Progenitor cell of endocrine pancreas (in vitro differentiated cells): ENCODE measurements around the gene SEMA6B. TPM values are rescaled to one million over a fixed set of nuclear protein-coding genes. Genes with fewer than 3 reads are reported as not detected.

Source experiments
- DNase-seq: peaks from one replicate; pipeline ENCODE4 v3.0.0; 2021; ENCODE audit warnings: low spot score; ENCODE audit not compliant: unreplicated experiment
- H3K27ac Mint-ChIP-seq: 2 replicates; pipeline ENCODE4 v1.8.0; 2021; ENCODE audit warnings: mild to moderate bottlenecking, moderate library complexity, mixed read lengths
- H3K27me3 Mint-ChIP-seq: 2 replicates; pipeline ENCODE4 v1.8.0; 2021; ENCODE audit warnings: mixed read lengths
- H3K36me3 Mint-ChIP-seq: 2 replicates; pipeline ENCODE4 v1.8.0; 2022; ENCODE audit warnings: mixed read lengths; ENCODE audit not compliant: insufficient read depth
- H3K4me1 Mint-ChIP-seq: 2 replicates; pipeline ENCODE4 v1.8.0; 2021; ENCODE audit warnings: low read depth, mixed read lengths
- H3K4me3 Mint-ChIP-seq: 2 replicates; pipeline ENCODE4 v1.8.0; 2021; ENCODE audit warnings: low read depth, mild to moderate bottlenecking, moderate library complexity, mixed read lengths
- H3K9me3 Mint-ChIP-seq: 2 replicates; pipeline ENCODE4 v1.8.0; 2021; ENCODE audit warnings: low read depth, mixed read lengths
- total RNA-seq: library from RNA; stranded (reverse); gene quantifications from 2 replicates; pipeline ENCODE4 v1.2.1, GENCODE V29; 2021
- TF ChIP-seq, protein P1 (sequence below): fragments of 200-600 bp; sonication (generic); IDR thresholded peaks from one replicate; pipeline ENCODE4 v1.5.0; 2021; ENCODE audit warnings: antibody characterized with exemption, mild to moderate bottlenecking; ENCODE audit not compliant: unreplicated experiment

Gene SEMA6B
- total RNA-seq, 1 donor from 2014 or later = 26.6 TPM

DNA sequence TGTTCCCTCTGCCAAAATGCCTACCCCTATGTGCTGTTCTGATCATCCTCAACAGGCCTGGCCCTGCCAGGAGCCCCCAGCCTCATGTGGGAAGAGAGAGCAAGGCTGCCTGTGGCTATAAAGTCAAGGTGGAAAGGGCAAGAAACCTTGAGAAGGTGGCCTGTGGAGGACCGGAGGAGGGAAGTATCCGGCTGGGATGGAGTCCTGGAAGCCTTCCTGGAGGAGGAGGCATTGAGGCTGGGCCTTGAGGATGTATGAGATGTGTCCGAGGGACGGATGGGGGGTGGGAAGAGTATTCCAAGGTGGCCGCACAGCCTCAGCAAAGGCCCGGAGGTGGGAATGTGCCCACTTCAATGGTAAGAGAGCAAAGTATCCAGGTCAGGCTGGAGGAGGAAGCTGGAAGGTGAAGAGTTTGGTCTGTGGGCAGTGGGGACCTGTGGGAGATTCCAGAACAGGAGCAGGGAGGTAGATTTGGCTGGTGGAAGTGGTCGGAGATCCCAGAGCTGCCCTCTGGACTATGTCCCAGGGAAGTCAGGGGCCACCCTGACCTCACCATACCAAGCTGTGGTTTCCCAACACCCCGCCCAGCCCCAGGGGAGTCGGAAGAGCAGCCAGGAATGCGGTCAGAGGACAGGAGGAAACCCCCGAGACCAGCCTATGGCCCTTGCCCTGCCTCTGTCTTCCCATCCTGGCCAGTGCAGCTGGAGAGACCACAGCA lies 38.2 kb downstream of the SEMA6B start:
- Mint-ChIP-seq H3K27ac (no peak overlapping the region), H3K4me3 (no peak overlapping the region), H3K4me1 (no peaks in the 10 kb centered on the region), H3K36me3 (no peaks in the 10 kb centered on the region), H3K9me3 (no peaks in the 10 kb centered on the region), H3K27me3 (peaks cover 15% of the 10 kb centered on the region)
- TF ChIP-seq, protein P1, sequence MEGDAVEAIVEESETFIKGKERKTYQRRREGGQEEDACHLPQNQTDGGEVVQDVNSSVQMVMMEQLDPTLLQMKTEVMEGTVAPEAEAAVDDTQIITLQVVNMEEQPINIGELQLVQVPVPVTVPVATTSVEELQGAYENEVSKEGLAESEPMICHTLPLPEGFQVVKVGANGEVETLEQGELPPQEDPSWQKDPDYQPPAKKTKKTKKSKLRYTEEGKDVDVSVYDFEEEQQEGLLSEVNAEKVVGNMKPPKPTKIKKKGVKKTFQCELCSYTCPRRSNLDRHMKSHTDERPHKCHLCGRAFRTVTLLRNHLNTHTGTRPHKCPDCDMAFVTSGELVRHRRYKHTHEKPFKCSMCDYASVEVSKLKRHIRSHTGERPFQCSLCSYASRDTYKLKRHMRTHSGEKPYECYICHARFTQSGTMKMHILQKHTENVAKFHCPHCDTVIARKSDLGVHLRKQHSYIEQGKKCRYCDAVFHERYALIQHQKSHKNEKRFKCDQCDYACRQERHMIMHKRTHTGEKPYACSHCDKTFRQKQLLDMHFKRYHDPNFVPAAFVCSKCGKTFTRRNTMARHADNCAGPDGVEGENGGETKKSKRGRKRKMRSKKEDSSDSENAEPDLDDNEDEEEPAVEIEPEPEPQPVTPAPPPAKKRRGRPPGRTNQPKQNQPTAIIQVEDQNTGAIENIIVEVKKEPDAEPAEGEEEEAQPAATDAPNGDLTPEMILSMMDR = no peak
- no peak for DNase-seq

DNA sequence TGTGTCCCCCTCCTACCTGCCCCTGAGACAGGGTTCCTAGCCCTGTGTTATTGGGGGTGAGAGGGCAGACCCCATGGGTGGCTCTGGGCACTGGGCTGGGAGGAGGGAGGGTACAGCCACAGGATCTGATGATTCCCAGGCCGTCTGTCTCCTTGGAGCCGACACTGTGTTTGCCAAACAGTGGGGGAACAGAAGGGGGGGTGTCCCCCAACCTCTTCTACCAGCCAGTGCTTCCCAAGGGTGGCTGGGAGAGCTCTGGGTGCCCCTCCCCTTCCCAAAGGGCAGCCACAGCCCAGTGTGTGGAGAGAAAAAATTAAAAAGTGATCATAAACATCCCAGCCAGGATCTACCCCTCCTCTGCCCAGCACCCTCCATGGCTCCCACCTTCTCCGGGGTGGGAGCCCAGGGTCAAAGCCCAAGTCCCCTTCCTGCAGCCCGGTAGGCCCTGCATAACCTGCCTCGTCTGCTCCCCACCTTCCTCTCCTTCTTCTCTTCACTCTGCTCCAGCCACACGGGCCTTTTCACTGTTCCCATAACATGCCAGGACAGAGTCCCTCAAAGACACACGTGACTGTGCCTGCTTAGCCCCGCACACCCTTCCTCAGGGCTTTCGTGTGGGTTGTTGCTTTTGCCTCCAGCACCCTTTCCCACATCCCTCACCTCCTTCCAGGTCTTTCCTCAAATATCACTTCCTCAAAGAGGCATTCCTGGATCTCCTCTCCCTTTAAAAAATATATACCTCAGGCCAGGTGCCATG lies 39.8 kb downstream of the SEMA6B start:
- Mint-ChIP-seq H3K4me1 (no peaks in the 10 kb centered on the region), H3K27ac (peak overlapping the region; percentile 44), H3K4me3 (no peak overlapping the region), H3K36me3 (no peaks in the 10 kb centered on the region), H3K9me3 (no peaks in the 10 kb centered on the region), H3K27me3 (peaks cover 15% of the 10 kb centered on the region)
- TF ChIP-seq, protein P1 = no peak
- DNase-seq = no peak

DNA sequence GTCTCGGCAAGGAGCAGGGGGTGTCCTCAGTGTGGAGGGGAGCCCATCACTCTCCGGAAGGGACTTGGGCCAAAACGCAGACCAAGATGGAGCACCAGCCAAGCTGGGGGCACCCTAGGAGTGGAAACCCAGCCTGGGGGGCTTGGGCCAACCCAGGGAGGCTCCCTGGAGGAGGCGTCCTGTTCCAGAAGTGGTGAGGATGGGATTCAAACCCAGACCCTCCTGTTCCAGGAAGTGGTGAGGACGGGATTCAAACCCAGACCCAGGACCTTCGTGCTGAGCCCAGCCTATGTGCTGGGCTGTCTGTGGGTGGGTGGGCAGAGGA lies 40.4 kb downstream of the SEMA6B start:
- Mint-ChIP-seq H3K36me3 (no peaks in the 10 kb centered on the region), H3K27me3 (peaks cover 15% of the 10 kb centered on the region)

DNA sequence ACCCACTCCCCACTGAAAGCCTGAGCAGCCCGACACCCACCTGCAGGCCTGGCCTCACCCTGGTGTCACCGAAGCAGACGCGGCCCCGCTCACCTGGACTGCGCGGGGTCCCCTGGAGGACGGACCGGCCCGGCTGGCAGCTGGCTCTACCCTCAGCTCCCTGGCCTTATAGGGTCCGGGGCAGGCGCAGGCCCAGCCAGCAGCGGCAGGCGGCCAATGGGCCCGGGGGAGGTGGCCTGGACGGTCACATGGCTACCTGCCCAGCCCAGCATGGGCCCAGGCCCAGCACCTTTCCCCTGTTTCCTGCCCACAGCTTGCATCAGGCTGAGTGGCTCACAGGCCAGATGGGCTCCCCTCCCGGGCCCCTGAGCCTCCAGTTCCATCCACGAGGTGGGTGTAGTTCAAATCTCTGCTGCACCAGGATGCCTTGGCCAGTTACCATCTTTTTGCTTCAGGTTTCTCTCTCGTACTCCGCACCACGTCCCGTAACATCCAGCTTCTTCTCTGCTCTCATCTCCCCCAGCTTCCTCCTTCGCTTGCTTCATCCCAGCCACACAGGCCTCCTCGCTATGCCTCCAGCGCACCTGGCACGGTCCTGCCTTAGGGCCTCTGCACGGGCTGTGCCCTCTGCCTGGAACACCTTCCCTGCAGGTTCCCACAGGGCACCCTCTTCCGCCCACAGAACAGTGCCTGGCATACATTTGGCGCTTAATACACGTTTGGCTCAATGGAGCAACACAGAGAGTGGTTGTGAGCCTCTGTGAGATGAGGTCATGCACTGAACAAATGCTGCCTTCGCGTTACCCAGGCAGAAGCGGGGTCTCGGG lies 40.9 kb downstream of the SEMA6B start, which contains the start of gene PLIN4:
Gene PLIN4, minus strand, starts transcription at position 142 of the 827 bp plus-strand sequence. CDS start 214 bp downstream, outside the sequence.
- H3K4me3 Mint-ChIP-seq = no peak within 1 kb of the TSS
- H3K27ac Mint-ChIP-seq = no peak within 1 kb of the TSS
- no peak for DNase-seq
- peaks cover 18% of the 10 kb centered on the region for H3K27me3 Mint-ChIP-seq
- TF ChIP-seq, protein P1 = no peak
- H3K4me1 Mint-ChIP-seq = no peaks in the 10 kb centered on the region
- H3K36me3 Mint-ChIP-seq = no peaks in the 10 kb centered on the region
- H3K9me3 Mint-ChIP-seq = no peaks in the 10 kb centered on the region

More for the DNA sequence above, 40.4 kb downstream of the SEMA6B start:
- Mint-ChIP-seq H3K4me1 (no peaks in the 10 kb centered on the region), H3K27ac (no peak overlapping the region), H3K4me3 (no peak overlapping the region), H3K9me3 (no peaks in the 10 kb centered on the region)
- DNase-seq = no peak
- TF ChIP-seq, protein P1 = no peak

DNA sequence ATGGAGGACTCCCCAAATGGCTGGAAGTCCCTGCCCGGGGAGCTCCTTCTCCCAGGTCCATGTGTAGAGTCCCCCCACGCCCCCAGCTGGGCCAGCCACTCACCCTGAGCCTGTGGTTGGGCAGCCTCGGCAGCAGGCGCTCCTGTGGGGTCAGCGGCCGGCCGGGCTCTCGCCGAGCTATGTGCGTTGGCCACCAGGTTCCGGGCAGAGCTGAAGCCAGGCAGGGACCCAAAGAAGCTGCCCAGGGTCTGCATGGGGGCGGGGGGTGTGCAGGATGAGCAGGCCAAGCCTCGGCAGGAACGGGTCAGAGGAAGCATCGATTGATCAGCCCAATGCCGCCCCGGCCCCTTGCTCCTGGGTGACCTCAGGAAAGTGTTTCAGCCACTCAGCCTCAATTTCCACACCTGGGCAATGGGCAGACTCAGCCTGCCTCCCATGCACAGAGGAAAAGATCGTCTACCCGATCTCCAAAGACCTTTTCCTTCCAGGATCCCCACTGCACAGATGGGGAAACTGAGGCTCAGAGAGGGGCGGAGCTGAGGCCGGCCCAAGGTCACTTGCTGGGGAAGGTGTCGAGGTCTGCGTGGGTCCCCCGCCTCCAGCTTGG lies 41.9 kb downstream of the SEMA6B start:
- TF ChIP-seq, protein P1 = no peak
- no peak overlapping the region for H3K4me3 Mint-ChIP-seq
- no peaks in the 10 kb centered on the region for H3K36me3 Mint-ChIP-seq
- H3K27me3 Mint-ChIP-seq = peaks cover 18% of the 10 kb centered on the region
- H3K27ac Mint-ChIP-seq = no peak overlapping the region
- H3K4me1 Mint-ChIP-seq = no peaks in the 10 kb centered on the region
- no peak for DNase-seq
- H3K9me3 Mint-ChIP-seq = no peaks in the 10 kb centered on the region
